Mesothelial cell of epicardium (in vitro differentiated cells): ENCODE data around the gene ZNF44. TPM values are rescaled to one million over a fixed set of nuclear protein-coding genes. Genes with fewer than 3 reads are reported as not detected.

ENCODE experiments used
- DNase-seq, 2 experiments: peaks; one replicate each; pipeline ENCODE4 v3.0.0; 2021; ENCODE audit warnings: low spot score in 2 of 2; ENCODE audit not compliant: unreplicated experiment in 2 of 2
- H3K27ac Mint-ChIP-seq: 2 replicates; pipeline ENCODE4 v1.8.0; 2021; ENCODE audit warnings: mixed read lengths
- H3K27me3 Mint-ChIP-seq: 2 replicates; pipeline ENCODE4 v1.8.0; 2021; ENCODE audit warnings: low read depth, mixed read lengths
- H3K36me3 Mint-ChIP-seq: 2 replicates; pipeline ENCODE4 v1.8.0; 2021; ENCODE audit warnings: mixed read lengths
- H3K4me1 Mint-ChIP-seq: 2 replicates; pipeline ENCODE4 v1.8.0; 2021; ENCODE audit warnings: mixed read lengths
- H3K4me3 Mint-ChIP-seq: 2 replicates; pipeline ENCODE4 v1.8.0; 2021; ENCODE audit warnings: mild to moderate bottlenecking, moderate library complexity, mixed read lengths
- H3K9me3 Mint-ChIP-seq: 2 replicates; pipeline ENCODE4 v1.8.0; 2021; ENCODE audit warnings: mixed read lengths
- CTCF ChIP-seq: fragments of 200-600 bp; sonication (generic); IDR thresholded peaks from one replicate; pipeline ENCODE4 v1.5.0; 2021; ENCODE audit warnings: antibody characterized with exemption; ENCODE audit not compliant: unreplicated experiment
- total RNA-seq: library from RNA; stranded (reverse); gene quantifications from 3 replicates; pipeline ENCODE4 v1.2.1, GENCODE V29; 2021

ZNF44 gene
- total RNA-seq, 1 donor from 2014 or later, result 15.3 TPM

GRCh38 chr19:12287958-12288500 is 6.7 kb downstream of the ZNF44 start:
- peaks cover 8% of the 10 kb centered on the region for H3K9me3 Mint-ChIP-seq
- peaks cover 6% of the 10 kb centered on the region for H3K4me1 Mint-ChIP-seq
- H3K27ac Mint-ChIP-seq, result no peak overlapping the region
- H3K36me3 Mint-ChIP-seq, result peaks cover 40% of the 10 kb centered on the region
- H3K4me3 Mint-ChIP-seq, result no peak overlapping the region
- no peaks in the 10 kb centered on the region for H3K27me3 Mint-ChIP-seq
- TF ChIP-seq CTCF, result no peak
- no peak for DNase-seq

GRCh38 chr19:12284631-12285030 is 10.1 kb downstream of the ZNF44 start:
- peaks cover 37% of the 10 kb centered on the region for H3K9me3 Mint-ChIP-seq
- no peaks in the 10 kb centered on the region for H3K27me3 Mint-ChIP-seq
- no peak for DNase-seq
- H3K4me3 Mint-ChIP-seq, result no peak overlapping the region
- no peak overlapping the region for H3K27ac Mint-ChIP-seq
- no peaks in the 10 kb centered on the region for H3K4me1 Mint-ChIP-seq
- H3K36me3 Mint-ChIP-seq, result peaks cover 58% of the 10 kb centered on the region
- TF ChIP-seq CTCF, result no peak

GRCh38 chr19:12284226-12284625 is 10.5 kb downstream of the ZNF44 start:
- Mint-ChIP-seq H3K9me3 (peaks cover 41% of the 10 kb centered on the region), H3K27me3 (no peaks in the 10 kb centered on the region), H3K27ac (no peak overlapping the region), H3K4me1 (no peaks in the 10 kb centered on the region), H3K4me3 (no peak overlapping the region), H3K36me3 (peaks cover 62% of the 10 kb centered on the region)
- TF ChIP-seq CTCF, result no peak
- no peak for DNase-seq

- Mint-ChIP-seq H3K36me3 (peaks cover 80% of the 10 kb centered on the region), H3K9me3 (peaks cover 77% of the 10 kb centered on the region), H3K27ac (no peak overlapping the region), H3K4me3 (no peak overlapping the region), H3K4me1 (no peaks in the 10 kb centered on the region), H3K27me3 (no peaks in the 10 kb centered on the region)
- no peak for TF ChIP-seq CTCF
- no peak for DNase-seq
Measured at GRCh38 chr19:12278713-12279112, 16.0 kb downstream of the ZNF44 start.

- Mint-ChIP-seq H3K27me3 (no peaks in the 10 kb centered on the region), H3K4me1 (no peaks in the 10 kb centered on the region), H3K4me3 (no peak overlapping the region), H3K9me3 (peaks cover 71% of the 10 kb centered on the region), H3K36me3 (peaks cover 82% of the 10 kb centered on the region), H3K27ac (no peak overlapping the region)
- no peak for TF ChIP-seq CTCF
- DNase-seq, result no peak
Measured at GRCh38 chr19:12272980-12273901, 21.4 kb downstream of the ZNF44 start.
